ENCODE data around the gene RAB9B. TPM values are rescaled to one million over a fixed set of nuclear protein-coding genes. Genes with fewer than 3 reads are reported as not detected.

The RAB9B gene
- total and polyA plus RNA-seq, 2 of the 13 experiments (the other 11 are each of a cell fraction or from before 2014, with no cell fraction given) = 0.04 TPM; not detected in 1

DNA sequence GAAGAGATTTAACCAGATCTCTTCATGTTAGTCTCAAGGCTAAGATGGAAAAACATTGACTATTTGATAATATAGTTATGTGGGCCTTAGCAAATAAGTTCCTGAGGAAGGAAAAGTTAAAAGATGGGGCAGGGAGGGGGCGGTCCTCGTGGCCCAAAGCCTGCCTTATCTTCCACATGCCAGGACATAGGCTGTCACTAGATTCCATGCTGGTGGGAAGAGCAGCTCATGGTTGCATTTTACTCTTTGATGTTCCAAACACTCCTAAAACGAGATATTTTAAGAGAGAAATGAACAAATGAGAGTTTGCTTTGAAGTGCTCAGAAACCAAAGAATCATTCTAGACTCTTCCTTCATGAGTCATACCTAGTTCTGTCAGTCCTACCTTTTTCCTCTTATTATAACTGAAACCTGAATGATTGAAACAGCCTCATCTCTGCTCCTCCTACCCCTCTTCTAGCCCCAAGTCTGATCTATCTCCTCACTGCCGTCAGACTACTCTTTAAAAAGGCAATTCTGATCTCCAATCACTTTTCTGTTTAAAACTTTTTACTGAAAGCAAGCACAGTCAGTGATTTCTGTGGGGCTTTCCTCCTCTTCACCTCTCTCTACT is 25.1 kb downstream of the RAB9B start (continued):
- TF ChIP-seq, protein P1, sequence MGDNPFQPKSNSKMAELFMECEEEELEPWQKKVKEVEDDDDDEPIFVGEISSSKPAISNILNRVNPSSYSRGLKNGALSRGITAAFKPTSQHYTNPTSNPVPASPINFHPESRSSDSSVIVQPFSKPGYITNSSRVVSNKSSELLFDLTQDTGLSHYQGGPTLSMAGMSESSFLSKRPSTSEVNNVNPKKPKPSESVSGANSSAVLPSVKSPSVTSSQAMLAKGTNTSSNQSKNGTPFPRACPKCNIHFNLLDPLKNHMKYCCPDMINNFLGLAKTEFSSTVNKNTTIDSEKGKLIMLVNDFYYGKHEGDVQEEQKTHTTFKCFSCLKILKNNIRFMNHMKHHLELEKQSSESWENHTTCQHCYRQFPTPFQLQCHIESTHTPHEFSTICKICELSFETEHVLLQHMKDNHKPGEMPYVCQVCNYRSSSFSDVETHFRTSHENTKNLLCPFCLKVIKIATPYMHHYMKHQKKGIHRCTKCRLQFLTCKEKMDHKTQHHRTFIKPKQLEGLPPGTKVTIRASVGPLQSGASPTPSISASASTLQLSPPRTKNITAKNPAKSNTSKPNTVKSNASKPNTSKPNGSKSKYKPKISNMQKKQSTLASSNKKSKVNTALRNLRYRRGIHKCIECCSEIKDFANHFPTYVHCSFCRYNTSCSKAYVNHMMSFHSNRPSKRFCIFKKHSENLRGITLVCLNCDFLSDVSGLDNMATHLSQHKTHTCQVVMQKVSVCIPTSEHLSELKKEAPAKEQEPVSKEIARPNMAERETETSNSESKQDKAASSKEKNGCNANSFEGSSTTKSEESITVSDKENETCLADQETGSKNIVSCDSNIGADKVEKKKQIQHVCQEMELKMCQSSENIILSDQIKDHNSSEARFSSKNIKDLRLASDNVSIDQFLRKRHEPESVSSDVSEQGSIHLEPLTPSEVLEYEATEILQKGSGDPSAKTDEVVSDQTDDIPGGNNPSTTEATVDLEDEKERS (CRISPR knock-in tag; IDR thresholded peaks at IDR 0.05) = no peak
- TF ChIP-seq, protein P2, sequence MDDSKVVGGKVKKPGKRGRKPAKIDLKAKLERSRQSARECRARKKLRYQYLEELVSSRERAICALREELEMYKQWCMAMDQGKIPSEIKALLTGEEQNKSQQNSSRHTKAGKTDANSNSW (CRISPR knock-in tag; IDR thresholded peaks at IDR 0.05; ENCODE audit: borderline replicate concordance) = no peak
- TF ChIP-seq TCF7 (IDR thresholded peaks at IDR 0.05; ENCODE audit: low read depth) (peak; percentile 60; the same call in 1 of the 2 replicates), ZKSCAN5 (CRISPR knock-in tag; IDR thresholded peaks at IDR 0.05) (no peak), ZNF33B (CRISPR knock-in tag; IDR thresholded peaks at IDR 0.05) (no peak)
- TF ChIP-seq, protein P3, sequence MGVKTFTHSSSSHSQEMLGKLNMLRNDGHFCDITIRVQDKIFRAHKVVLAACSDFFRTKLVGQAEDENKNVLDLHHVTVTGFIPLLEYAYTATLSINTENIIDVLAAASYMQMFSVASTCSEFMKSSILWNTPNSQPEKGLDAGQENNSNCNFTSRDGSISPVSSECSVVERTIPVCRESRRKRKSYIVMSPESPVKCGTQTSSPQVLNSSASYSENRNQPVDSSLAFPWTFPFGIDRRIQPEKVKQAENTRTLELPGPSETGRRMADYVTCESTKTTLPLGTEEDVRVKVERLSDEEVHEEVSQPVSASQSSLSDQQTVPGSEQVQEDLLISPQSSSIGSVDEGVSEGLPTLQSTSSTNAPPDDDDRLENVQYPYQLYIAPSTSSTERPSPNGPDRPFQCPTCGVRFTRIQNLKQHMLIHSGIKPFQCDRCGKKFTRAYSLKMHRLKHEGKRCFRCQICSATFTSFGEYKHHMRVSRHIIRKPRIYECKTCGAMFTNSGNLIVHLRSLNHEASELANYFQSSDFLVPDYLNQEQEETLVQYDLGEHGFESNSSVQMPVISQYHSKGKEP (CRISPR knock-in tag; IDR thresholded peaks at IDR 0.05) = no peak
- TF ChIP-seq, protein P4, sequence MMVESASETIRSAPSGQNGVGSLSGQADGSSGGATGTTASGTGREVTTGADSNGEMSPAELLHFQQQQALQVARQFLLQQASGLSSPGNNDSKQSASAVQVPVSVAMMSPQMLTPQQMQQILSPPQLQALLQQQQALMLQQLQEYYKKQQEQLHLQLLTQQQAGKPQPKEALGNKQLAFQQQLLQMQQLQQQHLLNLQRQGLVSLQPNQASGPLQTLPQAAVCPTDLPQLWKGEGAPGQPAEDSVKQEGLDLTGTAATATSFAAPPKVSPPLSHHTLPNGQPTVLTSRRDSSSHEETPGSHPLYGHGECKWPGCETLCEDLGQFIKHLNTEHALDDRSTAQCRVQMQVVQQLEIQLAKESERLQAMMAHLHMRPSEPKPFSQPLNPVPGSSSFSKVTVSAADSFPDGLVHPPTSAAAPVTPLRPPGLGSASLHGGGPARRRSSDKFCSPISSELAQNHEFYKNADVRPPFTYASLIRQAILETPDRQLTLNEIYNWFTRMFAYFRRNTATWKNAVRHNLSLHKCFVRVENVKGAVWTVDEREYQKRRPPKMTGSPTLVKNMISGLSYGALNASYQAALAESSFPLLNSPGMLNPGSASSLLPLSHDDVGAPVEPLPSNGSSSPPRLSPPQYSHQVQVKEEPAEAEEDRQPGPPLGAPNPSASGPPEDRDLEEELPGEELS (CRISPR knock-in tag; IDR thresholded peaks at IDR 0.05) = 0 out of 2 replicates have a peak, but pooled peaks have one; percentile 28
